Measurements from ENCODE around the gene CALR3.
"Not testable (repeated sequence)": the region's sequence is repeated elsewhere in the genome, so short reads cannot be mapped to it uniquely, and the experiment has no call there.

The CALR3 gene, protein sequence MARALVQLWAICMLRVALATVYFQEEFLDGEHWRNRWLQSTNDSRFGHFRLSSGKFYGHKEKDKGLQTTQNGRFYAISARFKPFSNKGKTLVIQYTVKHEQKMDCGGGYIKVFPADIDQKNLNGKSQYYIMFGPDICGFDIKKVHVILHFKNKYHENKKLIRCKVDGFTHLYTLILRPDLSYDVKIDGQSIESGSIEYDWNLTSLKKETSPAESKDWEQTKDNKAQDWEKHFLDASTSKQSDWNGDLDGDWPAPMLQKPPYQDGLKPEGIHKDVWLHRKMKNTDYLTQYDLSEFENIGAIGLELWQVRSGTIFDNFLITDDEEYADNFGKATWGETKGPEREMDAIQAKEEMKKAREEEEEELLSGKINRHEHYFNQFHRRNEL

DNA sequence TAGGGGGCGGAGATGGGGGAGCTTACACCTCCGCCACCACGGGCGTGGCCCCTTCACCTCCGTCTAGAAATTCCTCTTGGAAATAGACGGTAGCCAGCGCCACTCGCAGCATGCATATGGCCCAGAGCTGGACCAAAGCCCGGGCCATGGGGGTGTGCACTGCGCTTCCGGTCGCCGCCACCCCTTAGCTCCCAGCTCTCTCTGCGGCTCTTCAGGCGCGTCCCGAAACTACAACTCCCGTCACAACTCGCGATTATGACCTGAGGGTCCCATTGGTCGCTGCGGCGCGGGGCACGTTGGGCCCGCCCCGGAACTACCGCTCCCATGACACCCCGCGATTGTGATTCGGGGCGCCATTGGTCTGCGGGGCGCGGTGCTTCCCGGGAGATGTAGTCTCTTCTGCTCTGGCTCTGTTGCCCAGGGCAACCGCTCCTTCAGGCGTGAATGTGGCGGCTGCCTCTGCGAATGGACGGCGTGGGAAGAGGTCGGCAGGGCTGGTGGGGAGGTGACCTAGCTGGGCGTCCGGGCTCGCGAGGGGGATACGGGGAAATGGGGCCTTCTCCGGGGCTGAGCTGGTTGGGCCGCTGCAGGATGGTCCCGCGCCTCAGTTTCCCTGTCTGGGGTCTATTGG is at the start of gene CALR3, which contains the start of gene C19orf44:
CALR3 (minus strand) TSS at position 186 of the 631 bp plus-strand sequence; CDS start at position 148, 38 bp downstream.
C19orf44 (plus strand) TSS at position 413 of the 631 bp plus-strand sequence. CDS start 4,399 bp downstream, outside the sequence.
- peak; percentile 99 for DNase-seq (ENCODE audit: low read depth)

DNA sequence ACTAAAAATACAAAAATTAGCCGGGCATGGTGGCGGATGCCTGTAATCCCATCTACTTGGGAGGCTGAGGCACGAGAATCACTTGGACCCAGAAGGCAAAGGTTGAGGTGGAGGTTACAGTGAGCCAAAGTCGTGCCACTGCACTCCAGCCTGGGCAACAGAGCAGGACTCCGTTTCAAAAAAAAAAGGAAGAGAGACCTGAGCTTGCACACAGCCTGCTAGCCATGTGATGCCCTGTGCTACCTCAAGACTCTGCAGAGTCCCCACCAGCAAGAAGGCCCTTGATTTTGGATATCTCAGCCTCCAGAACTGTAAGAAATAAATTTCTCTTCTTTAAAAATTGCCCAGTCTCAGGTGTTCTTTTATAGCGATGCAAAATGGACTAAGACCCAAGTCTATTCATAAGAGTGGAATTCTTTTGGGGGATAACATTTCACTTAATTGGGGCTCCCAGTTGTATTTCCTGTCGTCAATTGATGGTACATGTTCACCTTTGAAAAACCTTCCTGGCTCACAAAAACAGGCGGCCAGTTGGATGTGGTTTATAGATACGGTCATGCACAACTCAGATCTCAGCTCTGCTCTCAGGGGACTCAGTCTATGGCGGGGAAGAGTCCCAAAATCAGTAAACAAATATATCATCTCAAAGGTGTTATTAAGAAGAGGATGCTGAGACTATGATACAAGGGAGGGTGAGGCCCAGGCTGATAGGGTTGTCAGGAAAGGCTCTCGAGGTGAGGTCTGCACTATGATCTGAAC is 48.7 kb upstream of the CALR3 start:
- no peak for DNase-seq (ENCODE audit: low read depth)

DNA sequence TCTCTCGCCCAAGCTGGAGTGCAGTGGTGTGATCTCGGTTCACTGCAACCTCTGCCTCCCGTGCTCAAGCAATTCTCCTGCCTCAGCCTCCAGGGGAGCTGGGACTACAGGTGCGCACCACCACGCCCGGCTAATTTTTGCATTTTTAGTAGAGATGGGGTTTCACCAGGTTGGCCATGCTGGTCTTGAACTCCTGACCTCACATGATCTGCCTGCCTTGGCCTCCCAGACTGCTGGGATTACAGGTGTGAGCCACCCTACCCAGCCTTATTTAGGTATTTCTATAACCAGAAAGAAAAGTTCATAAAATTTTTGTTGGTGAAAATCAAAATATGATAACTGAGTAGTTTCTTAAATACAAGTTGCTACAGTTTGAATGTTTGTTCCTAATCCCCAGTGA is 47.8 kb upstream of the CALR3 start:
- DNase-seq (ENCODE audit: low read depth), result not testable (repeated sequence)

DNA sequence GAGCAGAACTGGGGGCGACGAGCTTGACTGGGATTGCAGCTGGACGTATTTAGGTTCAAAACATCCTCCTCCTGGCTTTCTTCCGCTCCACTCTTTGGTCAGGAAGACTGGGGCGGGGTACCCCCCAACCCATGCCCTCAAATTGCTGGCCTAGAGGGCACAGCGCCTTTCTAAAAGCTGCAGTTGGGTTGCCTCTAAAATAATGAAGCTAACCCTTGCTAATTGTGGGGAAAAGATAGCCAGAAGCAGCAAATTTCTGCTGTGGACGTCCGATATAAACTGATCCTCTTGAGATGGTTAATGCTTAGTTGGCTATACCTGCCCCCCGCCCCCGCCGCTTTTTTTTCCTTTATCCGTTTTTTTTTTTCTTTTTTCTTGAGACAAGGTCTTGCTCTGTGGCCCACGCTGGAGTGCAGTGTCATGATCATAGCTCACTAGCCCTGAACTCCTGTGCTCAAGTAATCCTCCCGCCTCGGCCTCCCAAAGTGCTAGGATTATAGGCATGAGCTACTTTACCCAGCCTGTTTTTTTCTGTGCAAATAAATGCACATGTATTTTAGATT is 47.0 kb upstream of the CALR3 start:
- DNase-seq (ENCODE audit: low read depth), result peak; percentile 14

- DNase-seq (ENCODE audit: low read depth), result peak; percentile 93
These were observed 46.3 kb upstream of the CALR3 start, which contains the start of gene CHERP for GRCh38 chr19:16542045-16542909. Gene CHERP (minus strand): TSS chr19:16542437. CDS start chr19:16542378, 59 bp downstream.

DNA sequence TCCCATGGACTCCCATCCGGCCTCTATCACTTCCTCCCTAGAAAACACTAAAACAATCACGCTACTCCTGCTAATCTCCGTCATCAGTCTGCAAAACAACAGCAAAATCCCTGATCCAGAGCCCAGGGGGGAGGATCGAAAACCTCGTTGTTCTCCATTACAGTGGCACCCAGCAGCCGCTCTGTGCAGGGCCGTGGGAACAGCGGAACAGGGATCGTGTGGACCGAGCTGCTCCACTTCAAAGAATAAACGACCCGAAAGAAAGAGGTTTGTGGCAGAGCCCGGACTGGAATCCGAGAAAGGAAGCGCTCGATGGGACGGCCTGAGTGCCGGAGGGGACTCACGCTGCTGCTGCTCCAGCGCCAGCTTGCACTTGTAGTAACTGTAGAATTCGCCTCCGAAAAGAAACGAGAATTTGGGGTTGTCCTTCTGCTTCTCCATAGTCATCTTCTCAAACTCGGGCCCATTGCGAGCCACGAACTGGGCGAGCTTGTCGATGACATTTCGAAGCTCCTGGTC is 45.6 kb upstream of the CALR3 start:
- peak; percentile 42 for DNase-seq (ENCODE audit: low read depth)

- DNase-seq (ENCODE audit: low read depth), result no peak
These were observed 45.0 kb upstream of the CALR3 start for GRCh38 chr19:16540948-16541347.

GRCh38 chr19:16537111-16537510 is 41.1 kb upstream of the CALR3 start:
- no peak for DNase-seq (ENCODE audit: low read depth)

DNA sequence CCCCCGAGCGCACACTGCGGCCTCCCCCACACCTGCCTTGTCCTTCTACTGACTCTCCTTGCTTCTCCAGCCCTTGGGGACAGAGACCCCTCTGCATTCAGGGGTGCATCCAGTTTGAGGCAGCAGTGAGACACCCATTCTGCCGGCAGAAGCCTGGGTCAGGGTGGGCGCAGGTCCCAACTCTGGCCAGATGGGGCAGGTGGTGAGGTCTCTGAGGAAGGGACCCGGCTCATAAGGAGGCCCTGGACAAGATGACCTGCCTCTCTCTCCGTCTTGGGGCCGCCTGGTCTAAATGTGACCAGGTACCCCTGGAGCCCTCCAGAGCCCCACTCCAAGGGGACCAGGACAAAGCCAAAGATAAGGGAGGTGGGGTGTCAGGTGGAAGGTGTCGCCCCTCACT is 40.2 kb upstream of the CALR3 start:
- DNase-seq (ENCODE audit: low read depth), result no peak

- no peak for DNase-seq (ENCODE audit: low read depth)
These were observed 39.4 kb upstream of the CALR3 start for GRCh38 chr19:16535381-16535780.

- no peak for DNase-seq (ENCODE audit: low read depth)
These were observed 36.7 kb upstream of the CALR3 start for GRCh38 chr19:16532440-16533234.

GRCh38 chr19:16531380-16531669 is 35.4 kb upstream of the CALR3 start:
- no peak for DNase-seq (ENCODE audit: low read depth)

GRCh38 chr19:16530540-16531379 is 34.8 kb upstream of the CALR3 start:
- no peak for DNase-seq (ENCODE audit: low read depth)

DNA sequence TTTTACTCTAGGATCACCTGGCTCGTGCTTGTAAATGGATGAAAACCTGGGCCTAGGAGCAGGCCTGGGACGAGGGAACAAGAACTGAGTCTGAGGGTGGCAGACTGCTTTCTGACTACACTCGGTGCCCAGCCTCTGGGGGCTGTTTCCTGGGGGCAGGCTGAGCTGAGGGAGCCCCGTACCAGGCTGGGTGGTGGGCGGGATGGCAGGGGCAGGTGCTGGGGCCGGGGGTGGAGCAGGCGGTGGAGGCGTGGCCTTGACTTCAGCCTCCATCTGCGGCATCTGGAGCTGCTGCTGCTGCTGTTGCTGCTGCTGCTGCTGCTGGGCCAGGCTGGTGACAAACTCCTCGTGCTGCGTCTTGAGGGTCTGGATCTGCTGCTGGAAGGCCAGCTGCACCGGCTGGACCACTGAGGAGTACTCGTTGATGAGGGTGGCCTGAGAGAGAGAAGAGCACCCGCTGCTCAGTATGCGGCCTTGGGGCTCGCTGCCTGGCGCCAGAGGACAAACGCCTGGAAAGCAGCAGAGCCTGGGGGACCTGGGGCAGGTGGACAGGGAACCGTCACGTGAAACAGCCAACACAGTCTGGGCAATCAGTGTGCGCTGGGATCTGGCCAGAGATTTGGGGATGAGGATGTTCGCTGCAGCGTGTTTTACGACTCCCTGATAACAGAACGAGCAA is 33.6 kb upstream of the CALR3 start:
- DNase-seq (ENCODE audit: low read depth), result no peak

- DNase-seq (ENCODE audit: low read depth), result peak; percentile 23
These were observed 32.1 kb upstream of the CALR3 start for GRCh38 chr19:16527971-16528521.

DNA sequence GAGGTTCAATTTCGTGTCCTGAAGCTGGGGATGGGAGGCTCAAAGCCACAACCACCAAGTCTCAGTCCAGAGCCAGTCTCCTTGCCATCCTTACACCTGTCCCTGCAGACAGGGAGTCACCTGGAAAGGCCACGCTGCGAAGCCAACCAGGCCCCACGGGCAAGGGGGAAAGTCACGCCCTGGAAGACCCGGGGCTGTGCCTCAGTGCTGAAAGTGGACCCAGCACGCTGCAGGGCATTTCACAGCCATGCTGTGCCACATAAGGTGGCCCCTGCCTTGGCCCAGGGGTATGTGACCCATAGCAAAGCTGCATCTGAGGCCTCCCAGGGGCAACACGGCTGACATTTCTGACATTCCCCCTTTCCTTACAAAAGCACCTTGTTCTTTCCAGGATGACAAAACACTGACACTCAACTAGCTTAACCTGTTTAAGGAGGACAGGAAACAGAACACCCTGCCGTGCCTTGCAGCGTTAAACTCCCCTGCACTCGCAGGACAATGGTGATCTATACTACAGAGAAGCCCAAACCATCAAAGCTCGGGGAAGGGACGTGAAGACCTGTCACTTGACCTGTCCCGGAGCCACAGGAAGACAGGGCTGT is 31.5 kb upstream of the CALR3 start:
- no peak for DNase-seq (ENCODE audit: low read depth)

- DNase-seq (ENCODE audit: low read depth), result no peak
These were observed 29.9 kb upstream of the CALR3 start for GRCh38 chr19:16525751-16526481.

All from iris pigment epithelial cell (primary cell).